ENCODE measurements around the gene DCBLD2. TPM values are rescaled to one million over a fixed set of nuclear protein-coding genes. Genes with fewer than 3 reads are reported as not detected.

DCBLD2 gene
- total and polyA plus RNA-seq, 9 of the 15 experiments (the other 6 are each of a cell fraction or from before 2014, with no cell fraction given): 2.7 to 14.6 (median 7.4) TPM

DNA sequence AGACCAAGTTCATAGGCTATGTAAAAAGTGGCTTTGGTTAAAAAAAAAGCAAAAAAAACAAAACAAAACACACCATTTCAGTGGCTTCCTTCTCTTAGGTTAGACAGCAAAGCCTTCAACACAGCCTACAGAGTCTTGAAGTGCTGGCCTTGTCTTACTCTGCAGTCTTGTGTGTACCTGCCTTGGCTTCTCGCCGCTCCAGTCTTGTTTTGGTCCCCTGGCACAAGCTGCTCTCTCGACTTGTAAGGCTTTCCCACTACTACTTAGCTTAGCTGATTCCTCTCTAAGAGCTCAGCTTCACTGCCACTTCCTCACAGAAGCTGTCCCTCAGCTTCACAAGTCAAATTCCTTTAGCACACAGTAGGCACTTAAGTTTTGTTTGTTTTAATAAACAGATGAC is 75.4 kb downstream of the DCBLD2 start:
- Histone ChIP-seq H3K9me1 (ENCODE audit: control insufficient read depth, insufficient read depth, low read length) (no peaks in the 10 kb centered on the region), H3K9ac (ENCODE audit: insufficient read depth in 1 of 2, low read depth in 2 of 2, low read length in 2 of 2) (no peak overlapping the region), H2AFZ (ENCODE audit: low read depth, low read length) (no peak overlapping the region), H3K4me3 (no peak overlapping the region), H4K20me1 (replicated peaks; ENCODE audit: control insufficient read depth, insufficient read depth, low read length) (no peaks in the 10 kb centered on the region), H3K79me2 (ENCODE audit: control insufficient read depth, insufficient read depth, low read length) (no peaks in the 10 kb centered on the region), H3K27me3 (ENCODE audit: control insufficient read depth in 2 of 2, insufficient read depth in 2 of 2, low read length in 2 of 2) (no peaks in the 10 kb centered on the region), H3K27ac (ENCODE audit: extremely low read depth, low read depth, low read length) (no peak overlapping the region), H3K36me3 (ENCODE audit: control insufficient read depth, insufficient read depth, low read length) (peaks cover under 1% of the 10 kb centered on the region; the same call in 1 of the 3 replicates), H3K9me3 (replicated peaks; ENCODE audit: control insufficient read depth, insufficient read depth, low read depth, low read length) (no peaks in the 10 kb centered on the region), H3K4me2 (ENCODE audit: insufficient read depth, low read length) (no peak overlapping the region), H3K4me1 (replicated peaks in 1 of 2; ENCODE audit: control insufficient read depth in 2 of 2, insufficient read depth in 2 of 2, low read length in 2 of 2) (no peaks in the 10 kb centered on the region)
- in situ Hi-C loops (cut with MboI): no loop called here
- ChIA-PET CTCF (ENCODE audit: low intra/inter-chr PET ratio) (no interaction called here), POLR2A (no interaction called here)
- ATAC-seq (no peak), FAIRE-seq (no peak), DNase-seq (ENCODE audit: extremely low read depth in 1 of 4, low spot score in 3 of 4) (no peak)
- intact Hi-C loops (cut with micrococcal nuclease): no loop called here
- WGBS (ENCODE audit: insufficient coverage, low coverage, missing lambda C conversion rate): 46% methylated on average over 3 of the region's 3 CpGs
- TF ChIP-seq TEAD4 (IDR thresholded peaks at IDR 0.05; ENCODE audit: low read length) (no peak), TEAD4 (CRISPR knock-in tag; IDR thresholded peaks at IDR 0.05; ENCODE audit: borderline replicate concordance) (no peak), HDAC3 (IDR thresholded peaks at IDR 0.05; ENCODE audit: borderline replicate concordance, partially characterized antibody) (no peak)
- BruUV-seq (replicated peaks): no TSS peak

- in situ Hi-C loops (cut with MboI) (loop anchor here (25.0 kb wide), 2 partner anchors 338 to 787 kb away; partner anchors contain the start of gene GABRR3), intact Hi-C loops (cut with micrococcal nuclease) (loop anchor here (2.0 kb wide), 1 partner anchor 171 kb away; no protein-coding TSS in a partner anchor)
- H3K4me2 ChIP-seq (ENCODE audit: insufficient read depth, low read length): no peak overlapping the region
- CTCF ChIA-PET (ENCODE audit: low intra/inter-chr PET ratio): interaction anchor here (0.8 kb wide), 1 partner anchor 170 kb away, joined by 5 read pairs; no protein-coding TSS in a partner anchor
- no peaks in the 10 kb centered on the region for H4K20me1 ChIP-seq (replicated peaks; ENCODE audit: control insufficient read depth, insufficient read depth, low read length)
- no peak overlapping the region for H2AFZ ChIP-seq (ENCODE audit: low read depth, low read length)
- no peaks in the 10 kb centered on the region for H3K9me1 ChIP-seq (ENCODE audit: control insufficient read depth, insufficient read depth, low read length)
- no peak overlapping the region for H3K27ac ChIP-seq (ENCODE audit: extremely low read depth, low read depth, low read length)
- H3K9me3 ChIP-seq (replicated peaks; ENCODE audit: control insufficient read depth, insufficient read depth, low read depth, low read length): no peaks in the 10 kb centered on the region
- H3K4me1 ChIP-seq (replicated peaks in 1 of 2; ENCODE audit: control insufficient read depth in 2 of 2, insufficient read depth in 2 of 2, low read length in 2 of 2): no peaks in the 10 kb centered on the region
- FAIRE-seq (no peak), DNase-seq (ENCODE audit: extremely low read depth in 1 of 4, low spot score in 3 of 4) (peak in 1 of 4 experiments; percentile 14), ATAC-seq (peak; percentile 56; the same call in 2 of the 3 replicates)
- H3K36me3 ChIP-seq (ENCODE audit: control insufficient read depth, insufficient read depth, low read length): peaks cover 2% of the 10 kb centered on the region; the same call in 1 of the 3 replicates
- WGBS (ENCODE audit: insufficient coverage, low coverage, missing lambda C conversion rate): 86% methylated on average over 5 of the region's 6 CpGs
- no peak overlapping the region for H3K9ac ChIP-seq (ENCODE audit: insufficient read depth in 1 of 2, low read depth in 2 of 2, low read length in 2 of 2)
- H3K79me2 ChIP-seq (ENCODE audit: control insufficient read depth, insufficient read depth, low read length): no peaks in the 10 kb centered on the region
- no peak overlapping the region for H3K4me3 ChIP-seq
- POLR2A ChIA-PET: interaction anchor here (0.5 kb wide), 1 partner anchor 344 kb away, joined by 3 read pairs; no protein-coding TSS in a partner anchor
- no peaks in the 10 kb centered on the region for H3K27me3 ChIP-seq (ENCODE audit: control insufficient read depth in 2 of 2, insufficient read depth in 2 of 2, low read length in 2 of 2)
- no TSS peak for BruUV-seq (replicated peaks)
- TF ChIP-seq SMC3 (conservative IDR thresholded peaks at IDR 0.05; ENCODE audit: insufficient read depth, low read depth, low read length) (0 out of 2 replicates have a peak, but pooled peaks have one; percentile 9), RAD21 (CRISPR knock-in tag; conservative IDR thresholded peaks at IDR 0.05 in 1 of 2, IDR thresholded peaks at IDR 0.05 in 1 of 2) (peak in 1 of 2 experiments; percentile 58; a peak in 2 of 4 replicates), POU5F1 (IDR thresholded peaks at IDR 0.05; ENCODE audit: borderline replicate concordance, low read depth, low read length, partially characterized antibody) (no peak), CTCF (IDR thresholded peaks at IDR 0.05 in 2 of 3, conservative IDR thresholded peaks at IDR 0.05 in 1 of 3; ENCODE audit: insufficient read depth in 2 of 3, low read depth in 1 of 3, low read length in 3 of 3) (peak; percentile 29 to 48 (median 32); a peak in 3 of 6 replicates)
Observed at GRCh38 chr3:98824256-98824655, 77.2 kb downstream of the DCBLD2 start.
